NCI-H345 treated with DMSO at 0.1 percent for 48 hours (cell line): ENCODE results near the gene THRSP.
"Not testable (repeated sequence)": the region's sequence is repeated elsewhere in the genome, so short reads cannot be mapped to it uniquely, and the experiment has no call there.

Experiments used
- DNase-seq: peaks from one replicate; lab custom pipeline; 2025; ENCODE audit not compliant: unreplicated experiment; lab: John Stamatoyannopoulos, UW

Gene THRSP

GRCh38 chr11:78038697-78039313 lies 24.9 kb upstream of the THRSP start:
- no peak for DNase-seq

GRCh38 chr11:78039391-78039918 lies 24.2 kb upstream of the THRSP start:
- DNase-seq: peak; percentile 45

- peak; percentile 45 for DNase-seq
These were observed 23.6 kb upstream of the THRSP start for GRCh38 chr11:78039919-78040671.

- no peak for DNase-seq
These were observed 22.8 kb upstream of the THRSP start for GRCh38 chr11:78040691-78041379.

- not testable (repeated sequence) for DNase-seq
These were observed 22.3 kb upstream of the THRSP start for GRCh38 chr11:78041380-78041719.

- DNase-seq: no peak
These were observed 21.7 kb upstream of the THRSP start for GRCh38 chr11:78041843-78042440.

- no peak for DNase-seq
These were observed 19.0 kb upstream of the THRSP start for GRCh38 chr11:78044706-78045105.

- peak; percentile 79 for DNase-seq
These were observed 17.7 kb upstream of the THRSP start for GRCh38 chr11:78045851-78046485.

GRCh38 chr11:78046486-78046854 lies 17.2 kb upstream of the THRSP start:
- no peak for DNase-seq

GRCh38 chr11:78048561-78048960 lies 15.1 kb upstream of the THRSP start:
- no peak for DNase-seq

GRCh38 chr11:78049348-78049747 lies 14.3 kb upstream of the THRSP start:
- no peak for DNase-seq

- no peak for DNase-seq
These were observed 12.5 kb upstream of the THRSP start for GRCh38 chr11:78050964-78051831.

- no peak for DNase-seq
These were observed 8.7 kb upstream of the THRSP start for GRCh38 chr11:78054971-78055370.

GRCh38 chr11:78056093-78056492 lies 7.6 kb upstream of the THRSP start:
- no peak for DNase-seq

- no peak for DNase-seq
These were observed 6.1 kb upstream of the THRSP start for GRCh38 chr11:78057462-78058055.

- DNase-seq: not testable (repeated sequence)
These were observed 3.8 kb upstream of the THRSP start for GRCh38 chr11:78059749-78060328.

- DNase-seq: no peak
These were observed 3.1 kb upstream of the THRSP start for GRCh38 chr11:78060533-78060932.

GRCh38 chr11:78061088-78061920 lies 2.4 kb upstream of the THRSP start:
- no peak for DNase-seq

GRCh38 chr11:78061921-78062311 lies 1.7 kb upstream of the THRSP start:
- no peak for DNase-seq
